Hepatocyte (in vitro differentiated cells): ENCODE data around the gene CACNG4.

Experiments used
- EZH2 ChIP-seq: fragments of 200-600 bp; sonication (generic); IDR thresholded peaks from 2 replicates; pipeline ENCODE4 v1.6.1; 2016; ENCODE audit warnings: antibody characterized with exemption, mild to moderate bottlenecking, borderline replicate concordance
- TF ChIP-seq, protein P1 (sequence below): fragments of 200-600 bp; sonication (generic); IDR thresholded peaks from 2 replicates; pipeline ENCODE4 v1.5.1; 2016; ENCODE audit warnings: antibody characterized with exemption, mild to moderate bottlenecking; ENCODE audit not compliant: poor library complexity

DNA sequence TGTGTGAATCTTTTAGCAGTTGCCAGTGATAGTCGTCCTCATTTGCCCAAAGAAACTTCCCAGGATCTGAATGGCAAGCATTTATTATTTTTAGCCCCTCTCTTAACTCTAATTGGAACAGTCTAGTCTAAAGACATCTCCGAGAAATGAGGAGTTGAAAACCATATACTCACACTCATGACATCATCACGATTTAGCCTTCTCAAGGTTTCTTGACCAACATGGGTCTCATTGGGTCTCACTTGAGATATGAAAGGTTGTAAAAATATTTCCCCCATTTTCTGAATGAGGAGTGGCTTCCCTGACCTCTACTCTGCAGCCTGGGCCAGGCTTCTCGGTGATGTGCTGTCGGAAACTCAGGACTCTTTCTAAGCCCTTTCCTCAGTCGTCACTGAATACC is 42.8 kb downstream of the CACNG4 start:
- TF ChIP-seq EZH2 = no peak
- TF ChIP-seq, protein P1, sequence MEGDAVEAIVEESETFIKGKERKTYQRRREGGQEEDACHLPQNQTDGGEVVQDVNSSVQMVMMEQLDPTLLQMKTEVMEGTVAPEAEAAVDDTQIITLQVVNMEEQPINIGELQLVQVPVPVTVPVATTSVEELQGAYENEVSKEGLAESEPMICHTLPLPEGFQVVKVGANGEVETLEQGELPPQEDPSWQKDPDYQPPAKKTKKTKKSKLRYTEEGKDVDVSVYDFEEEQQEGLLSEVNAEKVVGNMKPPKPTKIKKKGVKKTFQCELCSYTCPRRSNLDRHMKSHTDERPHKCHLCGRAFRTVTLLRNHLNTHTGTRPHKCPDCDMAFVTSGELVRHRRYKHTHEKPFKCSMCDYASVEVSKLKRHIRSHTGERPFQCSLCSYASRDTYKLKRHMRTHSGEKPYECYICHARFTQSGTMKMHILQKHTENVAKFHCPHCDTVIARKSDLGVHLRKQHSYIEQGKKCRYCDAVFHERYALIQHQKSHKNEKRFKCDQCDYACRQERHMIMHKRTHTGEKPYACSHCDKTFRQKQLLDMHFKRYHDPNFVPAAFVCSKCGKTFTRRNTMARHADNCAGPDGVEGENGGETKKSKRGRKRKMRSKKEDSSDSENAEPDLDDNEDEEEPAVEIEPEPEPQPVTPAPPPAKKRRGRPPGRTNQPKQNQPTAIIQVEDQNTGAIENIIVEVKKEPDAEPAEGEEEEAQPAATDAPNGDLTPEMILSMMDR = no peak
